NCI-H146 treated with DMSO at 0.1 percent for 48 hours (cell line): ENCODE data around the gene DSCAML1.

Experiments
- DNase-seq: peaks from one replicate; lab custom pipeline; 2025; ENCODE audit not compliant: unreplicated experiment; lab: John Stamatoyannopoulos, UW

DSCAML1 gene

GRCh38 chr11:117642396-117642795, 154.6 kb downstream of the DSCAML1 start:
- DNase-seq: no peak

DNA sequence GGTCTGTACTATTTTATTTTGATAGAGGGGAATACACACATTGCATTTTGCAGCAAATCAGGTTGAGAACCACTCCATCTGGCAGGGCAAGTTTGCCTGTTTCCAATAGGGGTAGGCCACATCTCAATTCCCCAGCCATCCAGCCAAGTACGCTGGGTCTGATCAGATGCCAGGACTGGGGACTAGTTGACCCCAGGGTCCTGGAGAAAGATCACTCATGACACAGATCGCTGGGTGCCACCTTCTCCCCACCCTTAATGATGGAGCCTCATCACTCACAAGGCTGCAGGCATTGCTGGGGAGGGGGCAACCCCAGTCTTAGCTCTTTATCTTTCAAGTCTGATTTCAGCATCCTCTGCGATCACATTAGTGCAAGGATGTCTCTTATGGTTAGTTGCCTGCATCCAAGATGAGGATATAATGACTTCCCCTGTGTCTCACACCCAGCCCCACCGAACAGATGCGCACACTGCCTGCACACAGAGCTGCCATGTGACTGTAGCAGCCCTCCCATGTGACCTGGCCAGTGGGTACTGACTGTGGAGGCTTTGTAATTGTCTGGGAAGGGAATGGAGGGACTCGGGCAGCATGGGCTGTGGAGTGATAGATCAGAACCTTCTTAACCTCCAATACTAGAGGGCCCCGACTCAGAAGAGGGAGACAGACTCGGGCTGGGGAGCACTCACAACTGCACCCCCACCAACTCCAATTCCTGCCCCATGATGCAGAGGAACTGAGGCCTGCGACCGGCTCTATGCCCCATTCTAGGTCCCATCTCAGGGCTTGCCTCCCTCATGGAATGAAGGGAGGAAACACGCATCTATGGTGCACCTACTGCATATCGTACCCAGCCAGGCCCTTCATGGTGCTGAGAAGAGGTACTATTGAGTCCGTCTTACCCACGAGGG, 155.8 kb downstream of the DSCAML1 start:
- no peak for DNase-seq

- DNase-seq: no peak
Measured at GRCh38 chr11:117640041-117640440, 157.0 kb downstream of the DSCAML1 start.

DNA sequence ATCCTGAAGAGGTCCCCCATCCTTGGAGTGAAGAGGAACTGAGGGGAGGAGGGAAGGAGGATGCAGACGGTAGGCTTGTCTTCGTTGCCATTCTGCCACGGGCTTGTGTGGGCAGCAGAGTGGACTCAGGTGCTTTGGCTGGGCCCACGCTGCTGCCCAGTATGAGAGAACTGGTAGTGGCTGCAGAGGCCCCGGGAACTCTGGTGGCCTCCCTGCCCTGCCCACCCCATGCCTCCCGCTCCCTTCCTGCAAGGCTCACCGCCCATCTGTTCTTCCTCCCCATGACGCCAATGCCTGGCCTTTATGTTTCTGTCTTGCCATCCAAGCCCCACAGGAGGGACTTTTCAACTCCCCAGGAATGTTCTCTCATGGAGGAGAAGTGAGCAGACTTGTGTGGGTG, 157.4 kb downstream of the DSCAML1 start:
- no peak for DNase-seq

DNA sequence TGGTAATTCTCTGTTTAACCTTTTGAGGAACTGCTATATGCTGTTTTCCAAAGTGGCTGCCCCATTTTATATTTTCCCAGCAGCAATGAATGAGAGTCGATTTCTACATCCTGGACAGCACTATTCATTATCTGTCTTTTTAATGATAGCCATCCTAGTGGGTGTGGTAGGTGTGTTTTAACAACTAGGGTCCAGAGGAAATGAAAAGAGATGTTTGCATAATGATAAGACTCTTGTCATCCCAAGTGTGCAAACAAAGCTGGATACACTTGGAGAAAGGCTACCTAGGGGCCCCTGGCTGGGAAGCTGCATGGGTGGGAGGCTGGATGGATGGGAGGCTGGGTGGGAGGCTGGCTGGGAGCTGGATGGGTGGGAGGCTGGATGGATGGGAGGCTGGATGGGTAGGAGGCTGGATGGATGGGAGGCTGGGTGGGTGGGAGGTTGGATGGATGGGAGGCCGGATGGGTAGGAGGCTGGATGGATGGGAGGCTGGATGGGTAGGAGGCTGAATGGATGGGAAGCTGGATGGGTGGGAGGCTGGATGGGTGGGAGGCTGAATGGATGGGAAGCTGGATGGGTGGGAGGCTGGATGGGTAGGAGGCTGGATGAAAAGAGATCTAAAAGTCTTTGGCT, 158.0 kb downstream of the DSCAML1 start:
- DNase-seq: peak; percentile 96

GRCh38 chr11:117634756-117635603, 162.0 kb downstream of the DSCAML1 start:
- DNase-seq: no peak

DNA sequence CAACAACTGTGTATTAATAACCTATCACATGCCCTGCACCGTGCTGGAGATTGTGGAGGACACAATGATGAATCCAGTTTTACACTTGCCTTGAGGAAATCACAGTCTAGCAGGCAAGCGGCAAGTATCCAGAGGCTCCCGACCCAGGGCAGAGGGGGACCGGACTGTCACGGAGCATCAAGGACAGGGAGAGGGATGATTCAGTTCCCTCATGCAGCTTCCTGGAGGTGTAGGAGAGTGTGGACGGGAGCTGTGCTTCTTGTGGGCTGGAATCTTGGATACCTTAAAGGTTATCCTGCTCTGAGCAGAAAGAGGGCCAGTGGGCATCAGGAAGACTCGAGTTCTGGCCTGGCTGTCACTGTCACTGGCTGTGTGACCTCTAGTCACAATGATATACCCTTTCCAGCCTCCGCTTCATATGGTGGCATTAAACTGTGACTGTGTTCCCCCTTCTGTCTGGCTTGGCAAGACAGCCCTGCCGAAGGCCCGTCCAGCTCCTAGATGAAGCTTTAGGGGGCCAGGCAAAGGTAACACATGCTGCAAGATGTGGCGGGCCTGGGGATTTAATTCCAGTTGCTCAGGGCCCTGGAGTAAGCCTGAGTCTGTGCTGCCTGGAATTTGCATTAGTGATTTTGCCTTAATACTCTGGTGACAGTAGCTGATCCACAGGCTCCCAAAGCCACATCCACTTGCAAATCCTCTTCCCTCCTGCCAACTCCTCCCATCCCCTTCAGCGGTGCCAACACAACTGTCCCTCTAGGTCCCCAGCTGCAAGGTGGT, 162.8 kb downstream of the DSCAML1 start:
- DNase-seq: no peak

- no peak for DNase-seq
Measured at GRCh38 chr11:117633186-117633754, 163.7 kb downstream of the DSCAML1 start.

DNA sequence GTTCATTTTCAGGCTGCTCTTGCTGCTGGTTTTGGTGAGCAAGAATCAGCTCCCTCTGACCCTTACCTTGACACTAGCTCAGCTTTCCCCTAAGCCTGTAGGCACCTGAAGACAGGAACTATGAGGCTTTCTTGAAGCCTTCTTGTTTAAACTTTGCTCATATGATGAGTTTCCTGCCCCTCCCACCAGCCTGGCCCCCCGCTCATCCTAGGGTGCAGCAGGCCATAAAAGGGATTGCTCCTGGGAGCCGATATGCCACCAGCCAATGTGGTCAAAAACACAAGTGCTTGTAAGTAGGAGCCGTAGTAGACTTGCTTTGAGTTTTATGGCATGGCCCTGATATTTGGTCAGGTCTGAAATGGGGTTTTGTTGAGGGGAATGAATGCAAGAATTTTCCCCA, 164.7 kb downstream of the DSCAML1 start:
- no peak for DNase-seq

DNA sequence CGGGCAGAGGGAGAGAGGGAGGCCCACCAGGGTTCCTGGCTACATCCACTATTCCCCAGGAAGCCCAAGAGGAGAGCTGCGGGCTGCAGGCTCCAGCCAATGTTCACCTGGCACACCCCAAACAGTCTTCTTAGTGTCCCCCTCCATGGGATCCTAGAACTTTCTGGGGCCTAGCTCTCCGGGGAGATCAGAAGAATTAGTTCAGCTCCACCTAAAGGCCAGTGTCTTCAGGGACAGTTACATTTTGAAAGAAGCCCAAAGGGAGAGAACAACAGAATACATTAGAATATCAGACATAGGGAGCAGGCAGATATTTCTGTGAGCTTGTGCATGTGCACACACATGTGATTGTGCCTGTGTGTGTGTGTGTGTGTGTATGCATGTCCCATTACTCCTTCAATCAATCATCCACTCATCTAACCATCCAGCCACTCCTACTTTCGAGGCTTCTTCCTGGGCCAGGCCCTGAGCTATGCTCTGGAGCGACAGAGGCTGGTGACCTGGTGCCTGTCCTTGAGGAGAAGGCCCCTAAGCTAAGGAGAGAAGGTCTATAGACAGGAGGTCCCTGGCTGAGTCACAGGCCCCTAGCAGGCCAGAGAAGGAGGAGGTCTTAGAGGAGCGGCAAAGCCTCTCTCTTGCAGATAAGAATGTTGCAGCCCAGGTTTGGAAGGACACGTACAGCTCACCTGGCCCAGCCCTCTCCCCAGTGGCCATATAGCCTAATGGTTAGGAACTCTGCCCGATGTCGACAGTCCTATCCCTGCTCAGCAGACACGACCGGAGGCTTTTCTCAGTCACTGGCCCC, 165.5 kb downstream of the DSCAML1 start:
- no peak for DNase-seq

- DNase-seq: no peak
Measured at GRCh38 chr11:117629891-117630538, 167.0 kb downstream of the DSCAML1 start.

DNA sequence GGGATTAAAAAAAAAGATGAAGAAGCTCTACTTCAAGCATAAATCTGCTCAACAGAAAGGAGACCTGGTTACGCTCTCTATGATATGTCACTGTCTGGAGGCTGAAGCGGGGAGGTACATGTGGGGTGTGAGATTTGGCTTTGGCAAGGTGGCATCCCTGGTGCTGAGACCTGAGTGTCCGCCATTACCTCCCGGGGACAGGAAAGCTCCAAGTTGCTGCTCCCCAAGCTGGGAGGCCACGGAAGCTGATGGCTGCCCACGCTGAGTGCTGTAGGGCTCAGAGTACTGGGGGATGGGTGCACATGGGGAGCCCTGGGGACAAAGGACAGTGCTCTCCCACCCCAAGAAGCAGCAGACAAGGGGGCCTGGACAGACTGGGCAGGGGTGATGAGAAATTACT, 167.9 kb downstream of the DSCAML1 start:
- no peak for DNase-seq

- DNase-seq: no peak
Measured at GRCh38 chr11:117627259-117627658, 169.8 kb downstream of the DSCAML1 start.

- DNase-seq: no peak
Measured at GRCh38 chr11:117626576-117626975, 170.4 kb downstream of the DSCAML1 start.

DNA sequence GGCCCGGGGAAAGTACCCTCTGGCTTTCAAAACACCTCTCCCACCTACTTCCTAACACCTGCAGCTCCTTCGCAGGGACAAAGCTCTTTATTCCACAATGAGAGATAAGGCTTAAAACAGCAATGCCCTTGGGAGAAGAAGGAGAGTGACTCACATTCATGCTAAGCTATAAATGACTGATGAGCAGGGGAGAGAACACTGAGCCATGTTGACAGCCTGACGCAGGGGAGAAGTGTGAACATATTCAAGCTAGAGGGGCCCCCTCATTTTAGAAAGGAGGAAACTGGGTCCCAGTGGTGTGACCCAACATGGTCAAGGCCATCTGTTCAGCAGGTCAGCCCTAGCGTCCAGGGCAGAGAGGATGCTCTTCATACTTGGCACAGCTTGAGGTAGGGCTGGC, 171.8 kb downstream of the DSCAML1 start:
- DNase-seq: peak; percentile 7

DNA sequence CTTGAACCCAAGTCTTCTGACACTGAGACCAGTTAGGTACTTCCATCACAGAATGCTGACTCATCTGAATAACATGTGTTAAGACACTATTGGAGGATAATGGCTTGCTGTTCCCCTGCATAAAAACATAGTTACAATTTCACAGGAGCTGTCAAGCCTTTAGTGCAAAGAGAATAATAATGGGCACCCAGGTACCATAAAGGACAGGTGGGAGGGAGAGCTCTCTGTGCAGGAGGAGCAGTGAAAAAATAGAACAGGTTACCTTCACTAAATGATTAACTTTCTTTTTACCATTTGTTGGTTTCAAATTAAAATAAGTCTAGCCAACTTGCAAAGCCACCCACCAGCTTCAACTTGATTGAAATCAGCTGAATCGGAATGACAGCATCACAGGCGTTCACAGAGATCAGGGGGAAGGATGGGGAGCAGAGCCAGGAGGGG, 173.2 kb downstream of the DSCAML1 start:
- no peak for DNase-seq

DNA sequence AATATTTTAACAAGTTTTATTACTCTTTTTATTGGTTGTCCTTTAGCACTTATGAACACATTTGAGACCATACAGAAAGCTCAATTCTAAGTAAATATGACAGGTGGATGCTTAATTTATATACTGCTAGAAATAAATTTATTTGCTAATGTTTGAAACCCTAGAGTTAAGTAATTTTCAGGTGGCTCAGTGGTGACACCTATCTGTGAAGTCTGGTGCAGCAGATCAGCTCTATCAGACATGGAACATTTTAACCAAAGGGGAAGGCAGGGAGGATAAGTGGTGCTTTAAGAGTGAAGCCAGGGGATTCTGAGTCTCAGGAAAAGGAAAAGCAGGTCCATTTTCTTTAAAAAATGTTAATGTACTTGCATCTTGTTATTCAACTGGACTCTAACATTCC, 175.8 kb downstream of the DSCAML1 start:
- DNase-seq: no peak

DNA sequence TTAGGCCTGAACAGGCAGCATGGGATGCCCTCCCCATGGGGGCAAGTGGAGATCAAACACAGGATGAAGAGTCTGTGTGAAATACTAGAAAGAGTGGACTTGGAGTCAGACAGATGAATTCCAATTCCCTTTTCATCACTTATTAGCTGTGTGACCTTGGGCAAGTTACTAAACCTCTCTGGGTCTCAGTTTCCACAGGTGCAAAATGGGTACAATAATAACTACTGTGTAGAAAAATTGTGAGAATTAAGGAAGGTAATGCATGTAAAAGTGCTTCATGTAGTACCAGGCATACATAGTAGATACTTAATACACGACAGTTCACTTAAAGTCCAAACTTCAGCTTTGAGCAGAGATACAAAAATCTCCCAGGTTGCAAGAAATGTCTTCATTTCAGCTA, 176.4 kb downstream of the DSCAML1 start:
- no peak for DNase-seq

- no peak for DNase-seq
Measured at GRCh38 chr11:117620086-117620485, 176.9 kb downstream of the DSCAML1 start.
